Measurements from ENCODE around the gene GZF1.

Gene GZF1

GRCh38 chr20:23356203-23356602, 5.8 kb upstream of the GZF1 start:
- TF ChIP-seq CTCF (IDR thresholded peaks at IDR 0.05; ENCODE audit: low read depth, low read length, poor library complexity, severe bottlenecking): no peak
- no peak for TF ChIP-seq EZH2phosphoT487 (IDR thresholded peaks at IDR 0.05; ENCODE audit: borderline replicate concordance, low read length)
- H3K9me3 ChIP-seq (ENCODE audit: control insufficient read depth, insufficient read depth, low read length): no peaks in the 10 kb centered on the region
- H3K4me2 ChIP-seq (ENCODE audit: low read length): no peak overlapping the region
- peaks cover 51% of the 10 kb centered on the region for H3K4me1 ChIP-seq (ENCODE audit: control insufficient read depth, low read length)
- no peaks in the 10 kb centered on the region for H3K9me2 ChIP-seq (replicated peaks; ENCODE audit: control insufficient read depth, low read length)
- H3K79me2 ChIP-seq (ENCODE audit: control insufficient read depth, low read length): peaks cover 65% of the 10 kb centered on the region
- no peaks in the 10 kb centered on the region for H3K27me3 ChIP-seq (ENCODE audit: control insufficient read depth, low read length)
- no peak overlapping the region for H3K4me3 ChIP-seq (ENCODE audit: low read length)
- H3K36me3 ChIP-seq (ENCODE audit: control insufficient read depth, low read length): peaks cover 45% of the 10 kb centered on the region
- peaks cover 20% of the 10 kb centered on the region for H4K20me1 ChIP-seq (ENCODE audit: control insufficient read depth, insufficient read depth, low read depth, low read length)
- peaks cover 14% of the 10 kb centered on the region for H3F3A ChIP-seq (ENCODE audit: control insufficient read depth, insufficient read depth)
- H3K27ac ChIP-seq (ENCODE audit: low read depth, low read length): no peak overlapping the region

GRCh38 chr20:23357767-23358562, 4.0 kb upstream of the GZF1 start:
- H3K9me3 ChIP-seq (ENCODE audit: control insufficient read depth, insufficient read depth, low read length): no peaks in the 10 kb centered on the region
- peak overlapping the region; percentile 95 for H3K4me3 ChIP-seq (ENCODE audit: low read length)
- H3K4me1 ChIP-seq (ENCODE audit: control insufficient read depth, low read length): peaks cover 41% of the 10 kb centered on the region
- H3K27ac ChIP-seq (ENCODE audit: low read depth, low read length): peak overlapping the region; percentile 67
- H3K27me3 ChIP-seq (ENCODE audit: control insufficient read depth, low read length): no peaks in the 10 kb centered on the region
- H3K9me2 ChIP-seq (replicated peaks; ENCODE audit: control insufficient read depth, low read length): no peaks in the 10 kb centered on the region
- H4K20me1 ChIP-seq (ENCODE audit: control insufficient read depth, insufficient read depth, low read depth, low read length): peaks cover 15% of the 10 kb centered on the region
- H3K36me3 ChIP-seq (ENCODE audit: control insufficient read depth, low read length): peaks cover 38% of the 10 kb centered on the region
- no peak for TF ChIP-seq EZH2phosphoT487 (IDR thresholded peaks at IDR 0.05; ENCODE audit: borderline replicate concordance, low read length)
- TF ChIP-seq CTCF (IDR thresholded peaks at IDR 0.05; ENCODE audit: low read depth, low read length, poor library complexity, severe bottlenecking): no peak
- H3K79me2 ChIP-seq (ENCODE audit: control insufficient read depth, low read length): peaks cover 61% of the 10 kb centered on the region
- H3K4me2 ChIP-seq (ENCODE audit: low read length): peak overlapping the region; percentile 80
- H3F3A ChIP-seq (ENCODE audit: control insufficient read depth, insufficient read depth): peaks cover 14% of the 10 kb centered on the region

GRCh38 chr20:23358563-23358906, 3.4 kb upstream of the GZF1 start:
- Histone ChIP-seq H3K79me2 (ENCODE audit: control insufficient read depth, low read length) (peaks cover 61% of the 10 kb centered on the region), H4K20me1 (ENCODE audit: control insufficient read depth, insufficient read depth, low read depth, low read length) (peaks cover 20% of the 10 kb centered on the region), H3K4me2 (ENCODE audit: low read length) (peak overlapping the region; percentile 80), H3K4me1 (ENCODE audit: control insufficient read depth, low read length) (peaks cover 46% of the 10 kb centered on the region), H3F3A (ENCODE audit: control insufficient read depth, insufficient read depth) (peaks cover 14% of the 10 kb centered on the region), H3K9me3 (ENCODE audit: control insufficient read depth, insufficient read depth, low read length) (no peaks in the 10 kb centered on the region), H3K27ac (ENCODE audit: low read depth, low read length) (peak overlapping the region; percentile 54), H3K36me3 (ENCODE audit: control insufficient read depth, low read length) (peaks cover 33% of the 10 kb centered on the region), H3K4me3 (ENCODE audit: low read length) (peak overlapping the region; percentile 95), H3K9me2 (replicated peaks; ENCODE audit: control insufficient read depth, low read length) (no peaks in the 10 kb centered on the region), H3K27me3 (ENCODE audit: control insufficient read depth, low read length) (no peaks in the 10 kb centered on the region)
- TF ChIP-seq EZH2phosphoT487 (IDR thresholded peaks at IDR 0.05; ENCODE audit: borderline replicate concordance, low read length) (no peak), CTCF (IDR thresholded peaks at IDR 0.05; ENCODE audit: low read depth, low read length, poor library complexity, severe bottlenecking) (no peak)

Data from DOHH2 (cell line).